OCI-LY1 (cell line): Measurements from ENCODE around the gene FBXW4.

Experiments used
- H2AFZ ChIP-seq: fragments of 200-600 bp; sonication (generic), shearing (Covaris generic); 2 replicates; pipeline ENCODE4 v1.6.0; 2014; ENCODE audit warnings: antibody characterized with exemption, mild to moderate bottlenecking, low read length
- H3F3A ChIP-seq: fragments of 200-600 bp; sonication (generic), shearing (Covaris generic); 2 replicates; pipeline ENCODE4 v1.6.0; 2014; ENCODE audit warnings: mild to moderate bottlenecking, antibody characterized with exemption, low read length, moderate library complexity; ENCODE audit not compliant: insufficient read depth
- H3K27ac ChIP-seq: fragments of 200-600 bp; sonication (generic); 2 replicates; pipeline ENCODE4 v1.5.1; 2014; ENCODE audit warnings: low read length, mixed run types, mild to moderate bottlenecking, low read depth; ENCODE audit not compliant: poor library complexity, severe bottlenecking
- H3K27me3 ChIP-seq: fragments of 200-600 bp; sonication (generic); 2 replicates; pipeline ENCODE4 v1.6.0; 2014; ENCODE audit warnings: antibody characterized with exemption, mild to moderate bottlenecking, low read length, moderate library complexity; ENCODE audit not compliant: insufficient read depth
- H3K36me3 ChIP-seq: fragments of 200-600 bp; sonication (generic); 2 replicates; pipeline ENCODE4 v1.6.1; 2014; ENCODE audit warnings: mild to moderate bottlenecking, antibody characterized with exemption, low read length, moderate library complexity, mixed read lengths; ENCODE audit not compliant: insufficient read depth
- H3K4me1 ChIP-seq: fragments of 200-600 bp; sonication (generic); 2 replicates; pipeline ENCODE4 v1.5.1; 2014; ENCODE audit warnings: mild to moderate bottlenecking, low read length, moderate library complexity; ENCODE audit not compliant: insufficient read depth, severe bottlenecking
- H3K4me2 ChIP-seq: fragments of 200-600 bp; sonication (generic), shearing (Covaris generic); 2 replicates; pipeline ENCODE4 v1.6.1; 2014; ENCODE audit warnings: low read length
- H3K4me3 ChIP-seq: fragments of 200-600 bp; sonication (generic); 2 replicates; pipeline ENCODE4 v1.5.1; 2014; ENCODE audit warnings: low read length, low read depth, mild to moderate bottlenecking, mixed read lengths; ENCODE audit not compliant: poor library complexity, severe bottlenecking
- H3K79me2 ChIP-seq: fragments of 200-600 bp; shearing (Covaris generic); 2 replicates; pipeline ENCODE4 v1.6.1; 2016; ENCODE audit warnings: mixed run types, low read length, mixed read lengths; ENCODE audit not compliant: insufficient read depth
- H3K9ac ChIP-seq: fragments of 200-600 bp; sonication (generic), shearing (Covaris generic); 2 replicates; pipeline ENCODE4 v1.6.1; 2014; ENCODE audit warnings: mild to moderate bottlenecking, low read length, mixed read lengths
- H3K9me2 ChIP-seq: fragments of 200-600 bp; sonication (generic), shearing (Covaris generic); 2 replicates; pipeline ENCODE4 v1.6.1; 2014; ENCODE audit warnings: low read depth, mild to moderate bottlenecking, low read length, mixed read lengths
- H3K9me3 ChIP-seq: fragments of 200-600 bp; shearing (Covaris generic); 2 replicates; pipeline ENCODE4 v1.6.1; 2014; ENCODE audit warnings: low read length, mixed read lengths
- H4K20me1 ChIP-seq: fragments of 200-600 bp; sonication (generic), shearing (Covaris generic); 2 replicates; pipeline ENCODE4 v1.6.0; 2016; ENCODE audit warnings: mild to moderate bottlenecking, low read length; ENCODE audit not compliant: insufficient read depth
- CTCF ChIP-seq: fragments of 200-600 bp; sonication (generic), shearing (Covaris generic); IDR thresholded peaks from 2 replicates; pipeline ENCODE4 v1.5.1; 2017; ENCODE audit warnings: mild to moderate bottlenecking, antibody characterized with exemption, low read length, moderate library complexity, mixed read lengths
- EZH2 ChIP-seq: fragments of 200-600 bp; sonication (generic), shearing (Covaris generic); IDR thresholded peaks from 2 replicates; pipeline ENCODE4 v1.8.0; 2017; ENCODE audit warnings: borderline replicate concordance, mixed run types, mild to moderate bottlenecking, antibody characterized with exemption, low read length, moderate library complexity, mixed read lengths

Gene FBXW4

GRCh38 chr10:101578192-101578591 lies 116.8 kb downstream of the FBXW4 start:
- H3K36me3 ChIP-seq, result no peaks in the 10 kb centered on the region
- H3K9me2 ChIP-seq, result no peaks in the 10 kb centered on the region
- no peaks in the 10 kb centered on the region for H3K79me2 ChIP-seq
- H4K20me1 ChIP-seq, result no peaks in the 10 kb centered on the region
- H3K9me3 ChIP-seq, result no peaks in the 10 kb centered on the region
- no peak overlapping the region for H3K9ac ChIP-seq
- TF ChIP-seq EZH2 (no peak), CTCF (no peak)
- H3F3A ChIP-seq, result no peaks in the 10 kb centered on the region
- H3K4me2 ChIP-seq, result no peak overlapping the region
- no peak overlapping the region for H3K27ac ChIP-seq
- no peak overlapping the region for H2AFZ ChIP-seq
- no peak overlapping the region for H3K4me3 ChIP-seq
- no peaks in the 10 kb centered on the region for H3K4me1 ChIP-seq
- H3K27me3 ChIP-seq, result no peaks in the 10 kb centered on the region

- Histone ChIP-seq H3K4me2 (no peak overlapping the region), H3K9me2 (no peaks in the 10 kb centered on the region), H3K27ac (no peak overlapping the region), H3K4me3 (no peak overlapping the region), H2AFZ (no peak overlapping the region), H3K4me1 (no peaks in the 10 kb centered on the region), H3K79me2 (no peaks in the 10 kb centered on the region), H3K9me3 (no peaks in the 10 kb centered on the region), H3F3A (no peaks in the 10 kb centered on the region), H4K20me1 (no peaks in the 10 kb centered on the region), H3K9ac (no peak overlapping the region), H3K27me3 (no peaks in the 10 kb centered on the region), H3K36me3 (no peaks in the 10 kb centered on the region)
- no peak for TF ChIP-seq EZH2
- TF ChIP-seq CTCF, result no peak
Measured at GRCh38 chr10:101577121-101577871, 117.7 kb downstream of the FBXW4 start.

GRCh38 chr10:101576211-101576863 lies 118.6 kb downstream of the FBXW4 start:
- H4K20me1 ChIP-seq, result no peaks in the 10 kb centered on the region
- H3K36me3 ChIP-seq, result no peaks in the 10 kb centered on the region
- H3F3A ChIP-seq, result no peaks in the 10 kb centered on the region
- no peak overlapping the region for H3K4me3 ChIP-seq
- H3K4me2 ChIP-seq, result no peak overlapping the region
- H3K9me3 ChIP-seq, result no peaks in the 10 kb centered on the region
- TF ChIP-seq EZH2 (no peak), CTCF (no peak)
- no peak overlapping the region for H3K9ac ChIP-seq
- H3K27ac ChIP-seq, result no peak overlapping the region
- no peaks in the 10 kb centered on the region for H3K27me3 ChIP-seq
- no peaks in the 10 kb centered on the region for H3K9me2 ChIP-seq
- no peaks in the 10 kb centered on the region for H3K4me1 ChIP-seq
- no peak overlapping the region for H2AFZ ChIP-seq
- H3K79me2 ChIP-seq, result no peaks in the 10 kb centered on the region
